IMR-90 (cell line): ENCODE measurements around the gene HIPK3. TPM values are rescaled to one million over a fixed set of nuclear protein-coding genes. Genes with fewer than 3 reads are reported as not detected.

Experiments used
- ATAC-seq: fragments of 200-7000 bp; cut with Tn5 transposase; 2 replicates; pipeline ENCODE4 v1.9.1; 2020; ENCODE audit warnings: low read depth, mild to moderate bottlenecking, moderate library complexity
- BruUV-seq: library from RNA; stranded (reverse); fragments of 400-500 nt; replicated peaks from 2 replicates; lab custom pipeline; 2021; lab: Mats Ljungman, UMichigan
- CTCF ChIA-PET: fragments of 300-600 bp; formaldehyde crosslinking; extraction: SDS; loops from one replicate; lab custom pipeline; 2021; ENCODE audit warnings: antibody characterized with exemption; lab: Yijun Ruan, JAX
- POLR2A ChIA-PET: fragments of 300-600 bp; sonication (Branson Sonifier 250); formaldehyde crosslinking; loops from one replicate; lab custom pipeline; 2022; ENCODE audit warnings: antibody characterized with exemption; ENCODE audit not compliant: unreplicated experiment; lab: Charles Lee
- DNase-seq: peaks from one replicate; pipeline ENCODE4 v3.0.0; 2013
- H2AFZ ChIP-seq: replicated peaks from 2 replicates; pipeline ENCODE3; 2013; ENCODE audit warnings: low read length, mild to moderate bottlenecking; ENCODE audit not compliant: poor library complexity
- H2AK5ac ChIP-seq: 2 replicates; pipeline ENCODE4 v1.6.1; 2013; ENCODE audit warnings: low read depth, low read length, inconsistent platforms
- H2AK9ac ChIP-seq: replicated peaks from 2 replicates; pipeline ENCODE3; 2013; ENCODE audit warnings: mild to moderate bottlenecking, low read depth, low read length, moderate library complexity; ENCODE audit not compliant: poor library complexity
- H2BK120ac ChIP-seq: 2 replicates; pipeline ENCODE4 v1.6.1; 2013; ENCODE audit warnings: low read depth, low read length, inconsistent platforms
- H2BK15ac ChIP-seq: 3 replicates; pipeline ENCODE4 v1.6.1; 2013; ENCODE audit warnings: low read depth, low read length, inconsistent platforms
- H2BK20ac ChIP-seq: 2 replicates; pipeline ENCODE4 v1.6.1; 2013; ENCODE audit warnings: low read depth, mild to moderate bottlenecking, inconsistent platforms, low read length, moderate library complexity
- H2BK5ac ChIP-seq: 2 replicates; pipeline ENCODE4 v1.6.1; 2013; ENCODE audit warnings: mild to moderate bottlenecking, low read depth, low read length, inconsistent platforms; ENCODE audit not compliant: poor library complexity, severe bottlenecking
- H3K14ac ChIP-seq: replicated peaks from 2 replicates; pipeline ENCODE4 v1.6.1; 2013; ENCODE audit warnings: low read depth, low read length, inconsistent platforms
- H3K18ac ChIP-seq: 2 replicates; pipeline ENCODE4 v1.6.1; 2013; ENCODE audit warnings: low read depth, low read length, control low read depth
- H3K23ac ChIP-seq: 2 replicates; pipeline ENCODE4 v1.6.1; 2013; ENCODE audit warnings: low read depth, low read length, inconsistent platforms
- H3K27ac ChIP-seq: 2 replicates; pipeline ENCODE4 v1.5.1; 2013; ENCODE audit warnings: mild to moderate bottlenecking, control low read depth, low read length; ENCODE audit not compliant: insufficient read depth
- H3K27me3 ChIP-seq: 2 replicates; pipeline ENCODE4 v1.6.1; 2013; ENCODE audit warnings: low read length; ENCODE audit not compliant: control insufficient read depth, insufficient read depth
- H3K36me3 ChIP-seq: 2 replicates; pipeline ENCODE4 v1.6.1; 2013; ENCODE audit warnings: low read length, mixed read lengths; ENCODE audit not compliant: control insufficient read depth, insufficient read depth
- H3K4ac ChIP-seq: 2 replicates; pipeline ENCODE4 v1.6.1; 2013; ENCODE audit warnings: low read depth, low read length, inconsistent platforms
- H3K4me1 ChIP-seq: 2 replicates; pipeline ENCODE4 v1.6.1; 2013; ENCODE audit warnings: low read length, mixed read lengths; ENCODE audit not compliant: control insufficient read depth, insufficient read depth
- H3K4me2 ChIP-seq: 2 replicates; pipeline ENCODE4 v1.6.1; 2013; ENCODE audit warnings: low read depth, mild to moderate bottlenecking, control low read depth, low read length, moderate library complexity
- H3K4me3 ChIP-seq: 2 replicates; pipeline ENCODE4 v1.5.1; 2013; ENCODE audit warnings: low read depth, mild to moderate bottlenecking, control low read depth, low read length, moderate library complexity; ENCODE audit not compliant: insufficient read depth
- H3K56ac ChIP-seq: 2 replicates; pipeline ENCODE4 v1.6.1; 2013; ENCODE audit warnings: low read length, inconsistent platforms; ENCODE audit not compliant: insufficient read depth; ENCODE audit errors: extremely low read depth
- H3K79me1 ChIP-seq, 2 experiments: 2 replicates each; pipeline ENCODE4 v1.6.1; 2013; ENCODE audit warnings: low read length in 2 of 2, inconsistent platforms in 1 of 2, low read depth in 1 of 2
- H3K9ac ChIP-seq: 2 replicates; pipeline ENCODE4 v1.6.1; 2013; ENCODE audit warnings: low read depth, low read length, control low read depth
- H3K9me1 ChIP-seq: 2 replicates; pipeline ENCODE4 v1.6.1; 2013; ENCODE audit warnings: low read length, inconsistent platforms; ENCODE audit not compliant: insufficient read depth
- H3K9me3 ChIP-seq: 2 replicates; pipeline ENCODE4 v1.6.1; 2013; ENCODE audit warnings: low read length; ENCODE audit not compliant: control insufficient read depth, insufficient read depth
- H4K20me1 ChIP-seq: 2 replicates; pipeline ENCODE4 v1.6.1; 2013; ENCODE audit warnings: low read length, inconsistent platforms; ENCODE audit not compliant: insufficient read depth
- H4K5ac ChIP-seq: 2 replicates; pipeline ENCODE4 v1.6.1; 2013; ENCODE audit warnings: mild to moderate bottlenecking, low read depth, low read length, control low read depth
- H4K8ac ChIP-seq, 2 experiments: 2 replicates each; pipeline ENCODE4 v1.6.1; 2013; ENCODE audit warnings: low read depth in 2 of 2, low read length in 2 of 2, control low read depth in 1 of 2, inconsistent platforms in 1 of 2
- H4K91ac ChIP-seq: 2 replicates; pipeline ENCODE4 v1.6.1; 2013; ENCODE audit warnings: low read depth, low read length, inconsistent platforms; ENCODE audit not compliant: insufficient read depth
- CEBPB ChIP-seq: IDR thresholded peaks from 2 replicates; pipeline ENCODE4 v1.6.1; 2012; ENCODE audit warnings: low read depth, low read length, improper control_type of control experiment
- FOS ChIP-seq: fragments of 150-350 bp; IDR thresholded peaks from 2 replicates; pipeline ENCODE4 v1.6.1; 2016; ENCODE audit warnings: low read depth, low read length
- MAFK ChIP-seq: IDR thresholded peaks from 2 replicates; pipeline ENCODE4 v1.6.1; 2012; ENCODE audit warnings: low read depth, low read length, improper control_type of control experiment
- MXI1 ChIP-seq: IDR thresholded peaks from 2 replicates; pipeline ENCODE4 v1.6.1; 2012; ENCODE audit warnings: low read depth, mild to moderate bottlenecking, low read length, moderate library complexity, borderline replicate concordance
- POLR2A ChIP-seq: IDR thresholded peaks from 2 replicates; pipeline ENCODE4 v1.6.1; 2012; ENCODE audit warnings: mild to moderate bottlenecking, low read depth, low read length
- RCOR1 ChIP-seq: IDR thresholded peaks from 2 replicates; pipeline ENCODE4 v1.6.1; 2012; ENCODE audit warnings: mild to moderate bottlenecking, low read length, improper control_type of control experiment; ENCODE audit not compliant: insufficient replicate concordance
- SMC3 ChIP-seq: fragments of 150-350 bp; IDR thresholded peaks from 2 replicates; pipeline ENCODE4 v1.6.1; 2016; ENCODE audit warnings: low read depth, mild to moderate bottlenecking, antibody characterized with exemption, low read length, moderate library complexity
- WGBS, 2 experiments: methylation state at CpG; one replicate each; pipeline versions ENCODE4 v1.1.5 to v1.1.7; 2013; ENCODE audit warnings: missing lambda C conversion rate in 2 of 2; ENCODE audit not compliant: insufficient read length in 1 of 2; ENCODE audit errors: extremely low coverage in 2 of 2; 5-methylcytosine and 5-hydroxymethylcytosine counted together
- dilution Hi-C: fragments of 300-500 bp; cut with HindIII; formaldehyde crosslinking; loops from one replicate; pipeline ENCODE4 v1.14.3; 2018; ENCODE audit warnings: low sequenced_read_pairs; ENCODE audit not compliant: unreplicated experiment
- in situ Hi-C: fragments of 300-500 bp; cut with MboI; formaldehyde crosslinking; loops from 3 replicates; pipeline ENCODE4 v1.14.3; 2019; ENCODE audit warnings: low sequenced_read_pairs, inconsistent platforms, mixed read lengths
- intact Hi-C: fragments of 100-400 bp; cut with micrococcal nuclease; formaldehyde crosslinking; loops from 2 replicates; pipeline ENCODE4 v1.10.0; 2022
- polyA plus RNA-seq, 3 experiments: library from polyadenylated mRNA; depleted of rRNA; stranded (reverse); fragments of >200 nt; gene quantifications; 2 replicates each; pipeline ENCODE4 v1.2.3, GENCODE V29; 2012; ENCODE audit warnings: low replicate concordance in 1 of 3
- total RNA-seq: library from RNA; depleted of rRNA; stranded (reverse); fragments of >200 nt; gene quantifications from 2 replicates; pipeline ENCODE4 v1.2.3, GENCODE V29; 2012
- TF ChIP-seq, protein P1 (sequence below): fragments of 150-350 bp; IDR thresholded peaks from 2 replicates; pipeline ENCODE4 v1.6.1; 2017; ENCODE audit warnings: mild to moderate bottlenecking, antibody characterized with exemption, low read length, low read depth
- TF ChIP-seq, protein P2 (sequence below): fragments of 150-350 bp; IDR thresholded peaks from 2 replicates; pipeline ENCODE4 v1.6.1; 2016; ENCODE audit warnings: low read depth, mild to moderate bottlenecking, low read length, moderate library complexity, borderline replicate concordance

HIPK3 gene
- total and polyA plus RNA-seq, 2 of the 4 experiments (the other 2 are of a cell fraction) = 8.3 to 103 TPM

DNA sequence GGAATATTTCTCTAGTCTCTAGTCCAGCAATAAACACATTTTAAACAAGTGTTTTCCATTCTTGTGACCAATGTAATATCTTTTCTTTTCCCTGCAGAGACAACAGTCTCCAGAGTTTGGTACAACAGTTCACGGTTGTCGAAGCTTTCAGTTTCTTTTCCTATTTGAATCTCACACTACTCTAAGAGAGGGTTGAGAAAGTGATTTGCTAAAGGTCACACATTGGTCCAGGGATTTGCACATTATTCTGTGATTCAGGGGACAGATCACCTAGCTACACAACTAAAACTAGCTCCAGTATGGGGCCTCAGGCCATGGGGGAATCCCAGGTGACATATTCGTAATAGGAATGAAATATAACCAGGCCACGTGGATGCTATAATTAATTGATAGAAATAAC lies 132.5 kb downstream of the HIPK3 start:
- Histone ChIP-seq H3K27ac (no peak overlapping the region), H3K79me1 (peaks cover 0 to 29% of the 10 kb centered on the region in 2 experiments; a peak in 3 of 4 replicates), H2AK5ac (no peak overlapping the region), H3K4me3 (no peak overlapping the region), H2AFZ (no peak overlapping the region), H2BK120ac (no peak overlapping the region), H3K4me2 (no peak overlapping the region), H4K91ac (no peak overlapping the region), H3K27me3 (no peaks in the 10 kb centered on the region), H2BK5ac (no peak overlapping the region), H3K9me1 (no peaks in the 10 kb centered on the region), H3K9ac (no peak overlapping the region), H3K56ac (no peak overlapping the region), H3K18ac (no peak overlapping the region), H3K9me3 (no peaks in the 10 kb centered on the region), H2BK15ac (no peak overlapping the region), H2AK9ac (no peak overlapping the region), H4K8ac (no peak overlapping the region), H4K20me1 (no peaks in the 10 kb centered on the region), H2BK20ac (no peak overlapping the region), H3K23ac (no peak overlapping the region), H3K4me1 (no peaks in the 10 kb centered on the region), H3K36me3 (no peaks in the 10 kb centered on the region; the same call in 1 of the 2 replicates), H3K4ac (no peak overlapping the region), H4K5ac (no peak overlapping the region), H3K14ac (no peak overlapping the region)
- intact Hi-C loops (no loop called here), dilution Hi-C loops (no loop called here), in situ Hi-C loops (no loop called here)
- TF ChIP-seq, protein P1, sequence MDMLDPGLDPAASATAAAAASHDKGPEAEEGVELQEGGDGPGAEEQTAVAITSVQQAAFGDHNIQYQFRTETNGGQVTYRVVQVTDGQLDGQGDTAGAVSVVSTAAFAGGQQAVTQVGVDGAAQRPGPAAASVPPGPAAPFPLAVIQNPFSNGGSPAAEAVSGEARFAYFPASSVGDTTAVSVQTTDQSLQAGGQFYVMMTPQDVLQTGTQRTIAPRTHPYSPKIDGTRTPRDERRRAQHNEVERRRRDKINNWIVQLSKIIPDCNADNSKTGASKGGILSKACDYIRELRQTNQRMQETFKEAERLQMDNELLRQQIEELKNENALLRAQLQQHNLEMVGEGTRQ = no peak
- TF ChIP-seq, protein P2, sequence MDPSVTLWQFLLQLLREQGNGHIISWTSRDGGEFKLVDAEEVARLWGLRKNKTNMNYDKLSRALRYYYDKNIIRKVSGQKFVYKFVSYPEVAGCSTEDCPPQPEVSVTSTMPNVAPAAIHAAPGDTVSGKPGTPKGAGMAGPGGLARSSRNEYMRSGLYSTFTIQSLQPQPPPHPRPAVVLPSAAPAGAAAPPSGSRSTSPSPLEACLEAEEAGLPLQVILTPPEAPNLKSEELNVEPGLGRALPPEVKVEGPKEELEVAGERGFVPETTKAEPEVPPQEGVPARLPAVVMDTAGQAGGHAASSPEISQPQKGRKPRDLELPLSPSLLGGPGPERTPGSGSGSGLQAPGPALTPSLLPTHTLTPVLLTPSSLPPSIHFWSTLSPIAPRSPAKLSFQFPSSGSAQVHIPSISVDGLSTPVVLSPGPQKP = no peak
- TF ChIP-seq RCOR1 (no peak), FOS (no peak), POLR2A (no peak), SMC3 (no peak), CEBPB (no peak), MAFK (no peak), MXI1 (no peak)
- ChIA-PET CTCF (no interaction called here), POLR2A (no interaction called here)
- no CpG with 5 or more reads among the region's 4 CpGs for WGBS, 2 experiments
- DNase-seq (no peak), ATAC-seq (no peak)
- no TSS peak for BruUV-seq
